Duodenal mucosa (tissue), 2 donors: ENCODE data around the gene SYT17.

Experiments used
- H3K27ac ChIP-seq: one replicate; pipeline ENCODE4 v1.7.0; 2013; ENCODE audit warnings: low read depth, low read length
- H3K27me3 ChIP-seq, 2 donors: one replicate each; pipeline ENCODE4 v1.7.0; 2013; ENCODE audit warnings: low read length in 2 of 2, control low read depth in 1 of 2; ENCODE audit not compliant: insufficient read depth in 2 of 2, control insufficient read depth in 1 of 2
- H3K36me3 ChIP-seq, 2 donors: one replicate each; pipeline ENCODE4 v1.7.0; 2013; ENCODE audit warnings: low read length in 2 of 2, control low read depth in 1 of 2; ENCODE audit not compliant: insufficient read depth in 2 of 2, control insufficient read depth in 1 of 2
- H3K4me1 ChIP-seq, 2 donors: one replicate each; pipeline ENCODE4 v1.7.0; 2013; ENCODE audit warnings: low read length in 2 of 2, control low read depth in 1 of 2; ENCODE audit not compliant: insufficient read depth in 2 of 2, control insufficient read depth in 1 of 2
- H3K4me3 ChIP-seq, 2 donors: one replicate each; pipeline ENCODE4 v1.7.0; 2013; ENCODE audit warnings: low read length in 2 of 2, low read depth in 1 of 2
- H3K9ac ChIP-seq, 2 donors: one replicate each; pipeline ENCODE4 v1.7.0; 2013; ENCODE audit warnings: low read length in 2 of 2, low read depth in 1 of 2
- H3K9me3 ChIP-seq, 2 donors: one replicate each; pipeline ENCODE4 v1.7.0; 2013; ENCODE audit warnings: low read length in 2 of 2, control low read depth in 1 of 2; ENCODE audit not compliant: control insufficient read depth in 1 of 2

The SYT17 gene

GRCh38 chr16:19138601-19139000 is 29.4 kb upstream of the SYT17 start:
- H3K27ac ChIP-seq: no peak overlapping the region
- H3K4me3 ChIP-seq: no peak overlapping the region
- H3K4me1 ChIP-seq: peaks cover 19 to 31% of the 10 kb centered on the region in 2 donors
- no peak overlapping the region for H3K9ac ChIP-seq
- H3K9me3 ChIP-seq: no peaks in the 10 kb centered on the region
- no peaks in the 10 kb centered on the region for H3K36me3 ChIP-seq
- H3K27me3 ChIP-seq: no peaks in the 10 kb centered on the region

GRCh38 chr16:19139436-19140091 is 28.5 kb upstream of the SYT17 start:
- no peaks in the 10 kb centered on the region for H3K9me3 ChIP-seq
- H3K4me3 ChIP-seq: no peak overlapping the region
- H3K9ac ChIP-seq: no peak overlapping the region
- H3K36me3 ChIP-seq: no peaks in the 10 kb centered on the region
- H3K27ac ChIP-seq: no peak overlapping the region
- peaks cover 19 to 31% of the 10 kb centered on the region in 2 donors for H3K4me1 ChIP-seq
- H3K27me3 ChIP-seq: no peaks in the 10 kb centered on the region

- H3K36me3 ChIP-seq: no peaks in the 10 kb centered on the region
- H3K9ac ChIP-seq: no peak overlapping the region
- peaks cover 19 to 29% of the 10 kb centered on the region in 2 donors for H3K4me1 ChIP-seq
- no peaks in the 10 kb centered on the region for H3K9me3 ChIP-seq
- no peaks in the 10 kb centered on the region for H3K27me3 ChIP-seq
- H3K4me3 ChIP-seq: no peak overlapping the region
- no peak overlapping the region for H3K27ac ChIP-seq
Observed at GRCh38 chr16:19140396-19140795, 27.6 kb upstream of the SYT17 start.

GRCh38 chr16:19142939-19143598 is 25.0 kb upstream of the SYT17 start:
- H3K36me3 ChIP-seq: no peaks in the 10 kb centered on the region
- no peak overlapping the region for H3K9ac ChIP-seq
- no peak overlapping the region for H3K27ac ChIP-seq
- no peaks in the 10 kb centered on the region for H3K27me3 ChIP-seq
- H3K9me3 ChIP-seq: peaks cover 0 to 3% of the 10 kb centered on the region in 2 donors
- peaks cover 0 to 7% of the 10 kb centered on the region in 2 donors for H3K4me1 ChIP-seq
- no peak overlapping the region for H3K4me3 ChIP-seq

GRCh38 chr16:19143599-19143956 is 24.5 kb upstream of the SYT17 start:
- H3K27me3 ChIP-seq: no peaks in the 10 kb centered on the region
- H3K9me3 ChIP-seq: peaks cover 0 to 3% of the 10 kb centered on the region in 2 donors
- H3K9ac ChIP-seq: no peak overlapping the region
- peaks cover 0 to 7% of the 10 kb centered on the region in 2 donors for H3K4me1 ChIP-seq
- H3K36me3 ChIP-seq: no peaks in the 10 kb centered on the region
- no peak overlapping the region for H3K4me3 ChIP-seq
- H3K27ac ChIP-seq: no peak overlapping the region

- H3K27ac ChIP-seq: no peak overlapping the region
- no peak overlapping the region for H3K4me3 ChIP-seq
- H3K4me1 ChIP-seq: no peaks in the 10 kb centered on the region
- no peaks in the 10 kb centered on the region for H3K36me3 ChIP-seq
- H3K9ac ChIP-seq: no peak overlapping the region
- H3K9me3 ChIP-seq: peaks cover 0 to 3% of the 10 kb centered on the region in 2 donors
- H3K27me3 ChIP-seq: no peaks in the 10 kb centered on the region
Observed at GRCh38 chr16:19145010-19145409, 23.0 kb upstream of the SYT17 start.

GRCh38 chr16:19147126-19147525 is 20.9 kb upstream of the SYT17 start:
- no peaks in the 10 kb centered on the region for H3K4me1 ChIP-seq
- peaks cover 0 to 3% of the 10 kb centered on the region in 2 donors for H3K9me3 ChIP-seq
- no peak overlapping the region for H3K4me3 ChIP-seq
- no peaks in the 10 kb centered on the region for H3K36me3 ChIP-seq
- H3K27me3 ChIP-seq: no peaks in the 10 kb centered on the region
- H3K9ac ChIP-seq: no peak overlapping the region
- H3K27ac ChIP-seq: no peak overlapping the region

- Histone ChIP-seq H3K9ac (no peak overlapping the region), H3K36me3 (no peaks in the 10 kb centered on the region), H3K27me3 (no peaks in the 10 kb centered on the region), H3K4me1 (no peaks in the 10 kb centered on the region), H3K9me3 (peaks cover 0 to 3% of the 10 kb centered on the region in 2 donors), H3K4me3 (no peak overlapping the region), H3K27ac (no peak overlapping the region)
Observed at GRCh38 chr16:19147627-19148026, 20.4 kb upstream of the SYT17 start.

- peaks cover 0 to 3% of the 10 kb centered on the region in 2 donors for H3K9me3 ChIP-seq
- H3K4me3 ChIP-seq: no peak overlapping the region
Observed at GRCh38 chr16:19148189-19148588, 19.9 kb upstream of the SYT17 start.

GRCh38 chr16:19151310-19151709 is 16.7 kb upstream of the SYT17 start:
- Histone ChIP-seq H3K9ac (no peak overlapping the region), H3K4me1 (no peaks in the 10 kb centered on the region)

More at GRCh38 chr16:19148189-19148588, 19.9 kb upstream of the SYT17 start:
- no peak overlapping the region for H3K9ac ChIP-seq
- H3K27ac ChIP-seq: no peak overlapping the region
- no peaks in the 10 kb centered on the region for H3K27me3 ChIP-seq
- H3K4me1 ChIP-seq: no peaks in the 10 kb centered on the region
- no peaks in the 10 kb centered on the region for H3K36me3 ChIP-seq

More at GRCh38 chr16:19151310-19151709, 16.7 kb upstream of the SYT17 start:
- no peaks in the 10 kb centered on the region for H3K36me3 ChIP-seq
- H3K9me3 ChIP-seq: peaks cover 3 to 4% of the 10 kb centered on the region in 2 donors
- H3K27me3 ChIP-seq: no peaks in the 10 kb centered on the region
- H3K4me3 ChIP-seq: no peak overlapping the region
- H3K27ac ChIP-seq: no peak overlapping the region
